GM23338 (cell line): ENCODE data around the gene FOXE3.

Experiments
- CTCF ChIP-seq, 2 experiments: fragments of 200-600 bp in 1 of 2; sonication (generic) in 1 of 2; conservative IDR thresholded peaks; 2 replicates each; pipeline versions ENCODE4 v1.5.1 to v1.6.1; 2016 to 2017; ENCODE audit warnings: antibody characterized with exemption in 2 of 2, low read depth in 2 of 2, mild to moderate bottlenecking in 2 of 2, moderate library complexity in 1 of 2
- EZH2phosphoT487 ChIP-seq: fragments of 200-600 bp; sonication (generic); IDR thresholded peaks from one replicate; pipeline ENCODE4 v1.8.1; 2018; ENCODE audit warnings: antibody characterized with exemption; ENCODE audit not compliant: unreplicated experiment
- JUNB ChIP-seq: IDR thresholded peaks from one replicate; pipeline ENCODE4 v1.6.1; 2016; ENCODE audit warnings: antibody characterized with exemption; ENCODE audit not compliant: unreplicated experiment
- STAT1 ChIP-seq: IDR thresholded peaks from one replicate; pipeline ENCODE4 v1.6.1; 2016; ENCODE audit warnings: antibody characterized with exemption; ENCODE audit not compliant: unreplicated experiment

- TF ChIP-seq EZH2phosphoT487 (no peak), JUNB (no peak), CTCF (conservative IDR thresholded peaks at IDR 0.05; ENCODE audit: low read depth in 2 of 2) (no peak), STAT1 (no peak)
Measured at GRCh38 chr1:47388030-47388890, 27.8 kb upstream of the FOXE3 start.
